ENCODE results near the gene LRRC8C. TPM values are rescaled to one million over a fixed set of nuclear protein-coding genes. Genes with fewer than 3 reads are reported as not detected.

Gene LRRC8C
- total RNA-seq, 2 experiments from 2014 or later = 28.4 to 30.2 TPM

- ATAC-seq (ENCODE audit: poor library complexity) (peak; percentile 0), DNase-seq (no peak)
- Mint-ChIP-seq H3K27me3 (no peaks in the 10 kb centered on the region), H3K4me3 (peak overlapping the region; percentile 95), H3K36me3 (ENCODE audit: low read depth) (peaks cover 37% of the 10 kb centered on the region), H3K4me1 (ENCODE audit: low read depth) (peaks cover 89% of the 10 kb centered on the region), H3K27ac (peak overlapping the region; percentile 98), H3K9me3 (no peaks in the 10 kb centered on the region)
- intact Hi-C loops (cut with DNase I, micrococcal nuclease) = loop anchor here (1.0 to 10.0 kb wide), 11 partner anchors 22 to 360 kb away; no protein-coding TSS in a partner anchor
- Histone ChIP-seq H3K27ac (ENCODE audit: low read depth in 1 of 2, low read length in 2 of 2) (peak overlapping the region; percentile 92 to 94), H3K9me3 (ENCODE audit: control insufficient read depth in 1 of 2, insufficient read depth in 1 of 2, low read length in 2 of 2) (no peaks in the 10 kb centered on the region), H3K4me3 (ENCODE audit: low read length) (peak overlapping the region; percentile 95), H3K27me3 (ENCODE audit: control insufficient read depth in 1 of 2, insufficient read depth in 2 of 2, low read length in 2 of 2) (no peaks in the 10 kb centered on the region), H3K36me3 (ENCODE audit: insufficient read depth, low read length) (peaks cover 5% of the 10 kb centered on the region), H3K4me1 (ENCODE audit: insufficient read depth, low read length) (peaks cover 41% of the 10 kb centered on the region)
- TF ChIP-seq, protein P1, sequence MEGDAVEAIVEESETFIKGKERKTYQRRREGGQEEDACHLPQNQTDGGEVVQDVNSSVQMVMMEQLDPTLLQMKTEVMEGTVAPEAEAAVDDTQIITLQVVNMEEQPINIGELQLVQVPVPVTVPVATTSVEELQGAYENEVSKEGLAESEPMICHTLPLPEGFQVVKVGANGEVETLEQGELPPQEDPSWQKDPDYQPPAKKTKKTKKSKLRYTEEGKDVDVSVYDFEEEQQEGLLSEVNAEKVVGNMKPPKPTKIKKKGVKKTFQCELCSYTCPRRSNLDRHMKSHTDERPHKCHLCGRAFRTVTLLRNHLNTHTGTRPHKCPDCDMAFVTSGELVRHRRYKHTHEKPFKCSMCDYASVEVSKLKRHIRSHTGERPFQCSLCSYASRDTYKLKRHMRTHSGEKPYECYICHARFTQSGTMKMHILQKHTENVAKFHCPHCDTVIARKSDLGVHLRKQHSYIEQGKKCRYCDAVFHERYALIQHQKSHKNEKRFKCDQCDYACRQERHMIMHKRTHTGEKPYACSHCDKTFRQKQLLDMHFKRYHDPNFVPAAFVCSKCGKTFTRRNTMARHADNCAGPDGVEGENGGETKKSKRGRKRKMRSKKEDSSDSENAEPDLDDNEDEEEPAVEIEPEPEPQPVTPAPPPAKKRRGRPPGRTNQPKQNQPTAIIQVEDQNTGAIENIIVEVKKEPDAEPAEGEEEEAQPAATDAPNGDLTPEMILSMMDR (IDR thresholded peaks at IDR 0.05) = no peak
- CTCF ChIA-PET = interaction anchor here (0.6 to 12.3 kb wide), 14 partner anchors 9 to 149 kb away, joined by 3 to 133 read pairs (median 4); no protein-coding TSS in a partner anchor
- POLR2A ChIA-PET = interaction anchor here (0.7 to 19.3 kb wide), 26 partner anchors 9 to 505 kb away, joined by 3 to 683 read pairs (median 4); partner anchors contain the start of genes LRRC8B and LRRC8D
Measured at GRCh38 chr1:89631816-89632656, 884 bp upstream of the LRRC8C start.

DNA sequence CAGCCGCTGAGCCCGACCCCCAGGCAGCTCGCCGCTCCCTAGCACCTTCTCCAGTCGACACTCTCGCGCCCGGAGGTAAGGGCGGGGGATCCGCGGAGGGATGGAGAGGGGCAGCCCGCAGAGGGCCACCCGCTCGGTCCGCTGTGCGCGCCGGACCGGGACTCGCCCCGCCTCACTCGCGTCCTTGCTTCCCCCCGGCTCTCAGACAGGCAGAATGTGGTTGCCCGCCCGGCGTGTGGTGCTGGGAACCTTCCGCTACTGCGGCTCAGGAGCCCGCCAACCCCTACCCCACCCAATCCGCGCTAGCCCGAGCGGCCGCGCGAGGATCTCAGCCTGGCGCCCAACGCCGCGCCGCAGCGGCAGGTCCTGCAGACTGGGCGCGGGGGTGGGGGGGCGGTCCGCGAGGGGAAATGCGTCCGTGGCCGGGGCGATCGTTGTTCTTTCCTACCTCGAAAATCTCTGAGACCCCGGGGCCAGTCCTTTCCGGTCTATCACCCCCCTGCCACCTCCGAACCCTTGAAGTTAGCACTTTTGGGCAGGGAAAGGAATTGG is 404 bp downstream of the LRRC8C start:
- POLR2A ChIA-PET = interaction anchor here (0.6 to 19.3 kb wide), 25 partner anchors 10 to 238 kb away, joined by 3 to 683 read pairs (median 5); partner anchors contain the start of genes LRRC8B and LRRC8D

More for the DNA sequence above, 404 bp downstream of the LRRC8C start:
- Histone ChIP-seq H3K9me3 (ENCODE audit: control insufficient read depth in 1 of 2, insufficient read depth in 1 of 2, low read length in 2 of 2) (no peaks in the 10 kb centered on the region), H3K4me1 (ENCODE audit: insufficient read depth, low read length) (peaks cover 39% of the 10 kb centered on the region), H3K27me3 (ENCODE audit: control insufficient read depth in 1 of 2, insufficient read depth in 2 of 2, low read length in 2 of 2) (no peaks in the 10 kb centered on the region), H3K4me3 (ENCODE audit: low read length) (peak overlapping the region; percentile 95), H3K27ac (ENCODE audit: low read depth in 1 of 2, low read length in 2 of 2) (peak overlapping the region; percentile 58 to 92), H3K36me3 (ENCODE audit: insufficient read depth, low read length) (peaks cover 5% of the 10 kb centered on the region)
- Mint-ChIP-seq H3K27ac (peak overlapping the region; percentile 98), H3K27me3 (no peaks in the 10 kb centered on the region), H3K4me1 (ENCODE audit: low read depth) (peaks cover 89% of the 10 kb centered on the region), H3K36me3 (ENCODE audit: low read depth) (peaks cover 43% of the 10 kb centered on the region), H3K4me3 (peak overlapping the region; percentile 99), H3K9me3 (no peaks in the 10 kb centered on the region)
- TF ChIP-seq, protein P1 (IDR thresholded peaks at IDR 0.05) = no peak
- DNase-seq (peak; percentile 30 to 85 (median 53)), ATAC-seq (ENCODE audit: poor library complexity) (peak; percentile 35)
- CTCF ChIA-PET = interaction anchor here (0.7 to 12.3 kb wide), 13 partner anchors 11 to 150 kb away, joined by 4 to 133 read pairs (median 6); no protein-coding TSS in a partner anchor
- intact Hi-C loops (cut with DNase I, micrococcal nuclease) = loop anchor here (1.0 to 10.0 kb wide), 10 partner anchors 25 to 359 kb away; no protein-coding TSS in a partner anchor

Measured in CD4-positive, alpha-beta T cell (primary cell).